ENCODE measurements around the gene ATF6B. TPM values are rescaled to one million over a fixed set of nuclear protein-coding genes. Genes with fewer than 3 reads are reported as not detected.

The ATF6B gene
- total and polyA plus RNA-seq, 2 of the 8 experiments (the other 6 are each of a cell fraction or from before 2014, with no cell fraction given) = 38.1 to 42.2 TPM

DNA sequence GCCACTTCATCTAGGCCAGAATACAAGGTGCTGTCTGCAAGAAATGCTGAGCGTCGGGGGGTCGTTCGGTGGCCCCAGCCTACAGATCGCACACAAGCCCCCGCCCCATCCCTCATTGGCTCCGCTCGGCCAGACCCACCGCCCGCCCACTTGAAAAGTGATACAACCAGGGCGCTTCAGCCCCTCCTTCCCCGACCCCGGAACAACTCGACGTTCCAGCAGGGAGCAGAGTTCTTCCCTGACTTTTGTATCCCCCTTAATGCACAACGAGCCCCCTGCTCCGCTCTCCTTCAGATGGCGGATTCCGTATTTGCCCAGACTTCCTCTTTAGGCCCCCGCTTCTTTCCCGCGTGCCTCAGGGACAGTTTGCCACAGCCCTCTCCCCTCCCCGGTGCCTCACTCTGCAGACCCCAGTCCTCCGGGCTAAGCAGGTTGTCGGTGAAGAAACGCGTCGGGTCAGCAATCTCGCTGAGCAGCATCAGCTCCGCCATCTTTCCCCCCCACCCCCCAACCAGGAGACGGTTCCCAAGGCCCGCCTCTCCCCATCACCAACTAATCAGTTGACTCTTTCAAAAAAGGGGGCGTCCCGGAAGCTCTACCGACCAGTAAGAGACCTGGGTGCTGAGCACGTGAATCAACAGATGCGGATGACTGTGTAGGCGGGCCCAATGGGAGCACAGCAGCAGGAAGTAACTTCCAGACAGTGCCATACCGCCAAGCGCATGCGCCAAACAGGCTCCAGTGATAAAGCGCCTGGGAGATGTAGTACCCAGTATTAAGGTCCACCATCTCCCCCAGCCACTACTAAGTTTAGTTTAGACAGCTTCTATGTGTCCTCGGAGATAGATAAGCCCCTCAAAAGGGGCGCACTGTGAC lies at the start of gene ATF6B (continued):
- TF ChIP-seq BRCA1 (IDR thresholded peaks at IDR 0.05; ENCODE audit: low read depth, low read length) = no peak
- TF ChIP-seq RBBP5 (IDR thresholded peaks at IDR 0.05; ENCODE audit: borderline replicate concordance, low read depth, low read length) = no peak
- TF ChIP-seq ZNF274 (IDR thresholded peaks at IDR 0.05; ENCODE audit: borderline replicate concordance, extremely low read depth, low read length) = no peak
- TF ChIP-seq CHD1 (IDR thresholded peaks at IDR 0.05; ENCODE audit: low read depth, low read length) = 0 out of 2 replicates have a peak, but pooled peaks have one; percentile 42
- TF ChIP-seq EZH2 (IDR thresholded peaks at IDR 0.05; ENCODE audit: low read depth, low read length, severe bottlenecking) = no peak
- 0 out of 2 replicates have a peak, but pooled peaks have one; percentile 3 for TF ChIP-seq JUND (IDR thresholded peaks at IDR 0.05; ENCODE audit: low read length)
- TF ChIP-seq KDM5A (IDR thresholded peaks at IDR 0.05; ENCODE audit: low read length) = peak; percentile 87
- peak; percentile 38 for TF ChIP-seq TAF7 (optimal IDR thresholded peaks at IDR 0.05; ENCODE audit: borderline replicate concordance, low read depth, low read length)
- TF ChIP-seq POLR2A (IDR thresholded peaks at IDR 0.05; ENCODE audit: control extremely low read depth in 1 of 2, low read depth in 2 of 2, low read length in 2 of 2) = peak; percentile 52 to 86; a peak in 2 of 3 replicates
- no peak for TF ChIP-seq HDAC6 (IDR thresholded peaks at IDR 0.05; ENCODE audit: low read depth, low read length)
- TF ChIP-seq TAF1 (IDR thresholded peaks at IDR 0.05; ENCODE audit: low read depth, low read length) = peak; percentile 69
- no peak for TF ChIP-seq BACH1 (IDR thresholded peaks at IDR 0.05; ENCODE audit: low read length)

Measured in H1 (cell line).